Keratinocyte (primary cell): ENCODE measurements around the gene ZNF641. TPM values are rescaled to one million over a fixed set of nuclear protein-coding genes. Genes with fewer than 3 reads are reported as not detected.

ENCODE experiments used
- DNase-seq: peaks from one replicate; pipeline ENCODE4 v3.0.0-alpha.2; 2011; ENCODE audit warnings: low read depth, missing footprints, low spot score
- FAIRE-seq: peaks from 2 replicates; lab custom pipeline; 2011; peaks lifted over from hg19 to GRCh38; lab: Jason Lieb, UNC
- H2AFZ ChIP-seq: 2 replicates; pipeline ENCODE4 v1.6.0; 2012; ENCODE audit warnings: low read length, control low read depth, inconsistent platforms; ENCODE audit not compliant: control insufficient read depth
- H3K27ac ChIP-seq: 2 replicates; pipeline ENCODE4 v1.5.1; 2011; ENCODE audit warnings: low read length; ENCODE audit not compliant: control insufficient read depth, insufficient read depth
- H3K27me3 ChIP-seq: 3 replicates; pipeline ENCODE4 v1.6.0; 2011; ENCODE audit warnings: low read length; ENCODE audit not compliant: control insufficient read depth, insufficient read depth; ENCODE audit errors: extremely low read depth
- H3K36me3 ChIP-seq, 2 experiments: 2 replicates in 1 of 2; 3 replicates in 1 of 2; pipeline ENCODE4 v1.5.1; 2011; ENCODE audit warnings: low read length in 2 of 2, mild to moderate bottlenecking in 1 of 2; ENCODE audit not compliant: control insufficient read depth in 2 of 2, insufficient read depth in 2 of 2; ENCODE audit errors: extremely low read depth in 1 of 2
- H3K4me1 ChIP-seq: 3 replicates; pipeline ENCODE4 v1.5.1; 2011; ENCODE audit warnings: low read length; ENCODE audit not compliant: control insufficient read depth, insufficient read depth; ENCODE audit errors: extremely low read depth
- H3K4me2 ChIP-seq: 3 replicates; pipeline ENCODE4 v1.6.0; 2011; ENCODE audit warnings: low read depth, low read length; ENCODE audit not compliant: control insufficient read depth, insufficient read depth; ENCODE audit errors: extremely low read depth
- H3K4me3 ChIP-seq, 3 experiments: fragments of 200-600 bp in 1 of 3; sonication (generic) in 1 of 3; 2 replicates in 2 of 3; 3 replicates in 1 of 3; pipeline ENCODE4 v1.5.1; 2011 to 2016; ENCODE audit warnings: low read length in 3 of 3, mild to moderate bottlenecking in 3 of 3, control low read depth in 2 of 3, inconsistent platforms in 1 of 3, low read depth in 1 of 3, mixed read lengths in 1 of 3, mixed run types in 1 of 3, moderate library complexity in 1 of 3; ENCODE audit not compliant: control insufficient read depth in 2 of 3, insufficient read depth in 2 of 3; ENCODE audit errors: extremely low read depth in 1 of 3
- H3K79me2 ChIP-seq: 2 replicates; pipeline ENCODE4 v1.6.0; 2012; ENCODE audit warnings: low read length; ENCODE audit not compliant: control insufficient read depth, insufficient read depth
- H3K9ac ChIP-seq: 3 replicates; pipeline ENCODE4 v1.6.0; 2011; ENCODE audit warnings: low read length; ENCODE audit not compliant: control insufficient read depth, insufficient read depth; ENCODE audit errors: extremely low read depth
- H3K9me1 ChIP-seq: 3 replicates; pipeline ENCODE4 v1.6.0; 2011; ENCODE audit warnings: low read length; ENCODE audit not compliant: control insufficient read depth, insufficient read depth; ENCODE audit errors: extremely low read depth
- H3K9me3 ChIP-seq: 2 replicates; pipeline ENCODE4 v1.5.1; 2012; ENCODE audit warnings: low read depth, low read length; ENCODE audit not compliant: control insufficient read depth
- H4K20me1 ChIP-seq: 3 replicates; pipeline ENCODE4 v1.6.0; 2011; ENCODE audit warnings: low read length; ENCODE audit not compliant: control insufficient read depth, insufficient read depth; ENCODE audit errors: extremely low read depth
- EZH2 ChIP-seq: IDR thresholded peaks from one replicate; pipeline ENCODE4 v1.6.1; 2012; ENCODE audit warnings: inconsistent platforms, mild to moderate bottlenecking, low read length, moderate library complexity
- dilution Hi-C: fragments of 300-500 bp; cut with MboI; formaldehyde crosslinking; loops from one replicate; pipeline ENCODE4 v1.7.0; 2020; ENCODE audit warnings: low sequenced_read_pairs; ENCODE audit not compliant: extremely low pct_ligation_motif_present
- polyA plus RNA-seq, 5 experiments: library from polyadenylated mRNA; depleted of rRNA in 3 of 5; stranded (reverse) in 3 of 5; stranded (forward) in 1 of 5; unstranded in 1 of 5; fragments of >200 nt; gene quantifications; 1 replicate in 1 of 5; 2 replicates in 3 of 5; 3 replicates in 1 of 5; pipeline versions ENCODE4 v1.2.1 to v1.2.3, GENCODE V29; 2011 to 2012; ENCODE audit warnings: missing spikeins in 2 of 5, low read depth in 1 of 5, low replicate concordance in 1 of 5
- TF ChIP-seq, protein P1 (sequence below), 3 experiments: IDR thresholded peaks in 1 of 3; conservative IDR thresholded peaks in 1 of 3; optimal IDR thresholded peaks in 1 of 3; 2 replicates in 2 of 3; 3 replicates in 1 of 3; pipeline versions ENCODE3 to v1.5.1; 2011; ENCODE audit warnings: low read length in 3 of 3, mild to moderate bottlenecking in 3 of 3, moderate library complexity in 2 of 3, control low read depth in 1 of 3, inconsistent platforms in 1 of 3; ENCODE audit not compliant: insufficient read depth in 2 of 3; ENCODE audit errors: extremely low read depth in 1 of 3

ZNF641 gene
- polyA plus RNA-seq, 1 donor (not counting 4 experiments of a cell fraction or from before 2014, with no cell fraction given), result 6.4 TPM

DNA sequence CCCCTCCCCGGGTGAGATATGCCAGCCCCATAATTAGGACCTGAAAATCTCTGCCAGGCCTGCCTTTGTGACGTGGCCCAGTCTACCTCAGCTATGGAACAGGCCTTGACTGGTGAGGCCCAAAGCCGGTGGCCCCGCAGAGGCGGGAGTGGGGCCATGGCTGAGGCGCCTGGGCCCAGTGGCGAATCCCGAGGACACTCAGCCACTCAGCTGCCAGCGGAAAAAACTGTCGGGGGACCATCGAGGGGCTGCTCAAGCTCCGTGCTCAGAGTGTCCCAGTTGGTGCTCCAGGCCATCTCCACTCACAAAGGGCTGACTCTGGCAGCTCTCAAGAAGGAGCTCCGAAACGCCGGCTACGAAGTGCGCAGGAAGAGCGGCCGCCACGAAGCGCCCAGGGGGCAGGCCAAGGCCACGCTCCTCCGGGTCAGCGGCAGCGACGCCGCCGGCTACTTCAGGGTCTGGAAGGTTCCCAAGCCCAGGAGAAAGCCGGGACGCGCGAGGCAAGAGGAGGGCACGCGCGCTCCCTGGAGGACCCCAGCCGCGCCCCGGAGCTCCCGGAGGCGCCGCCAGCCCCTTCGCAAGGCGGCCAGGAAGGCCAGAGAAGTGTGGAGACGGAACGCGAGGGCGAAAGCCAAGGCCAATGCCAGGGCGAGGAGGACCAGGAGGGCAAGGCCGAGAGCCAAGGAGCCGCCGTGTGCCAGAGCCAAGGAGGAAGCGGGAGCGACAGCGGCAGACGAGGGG, 21.4 kb downstream of the ZNF641 start:
- FAIRE-seq (no peak), DNase-seq (no peak)
- Histone ChIP-seq H3K4me3 (no peak overlapping the region), H3K9me1 (no peaks in the 10 kb centered on the region), H3K27ac (no peak overlapping the region), H4K20me1 (no peaks in the 10 kb centered on the region), H3K9ac (no peak overlapping the region), H3K79me2 (no peaks in the 10 kb centered on the region), H3K36me3 (no peaks in the 10 kb centered on the region), H3K9me3 (no peaks in the 10 kb centered on the region), H3K4me2 (no peak overlapping the region), H2AFZ (no peak overlapping the region), H3K4me1 (no peaks in the 10 kb centered on the region), H3K27me3 (no peaks in the 10 kb centered on the region)
- no peak for TF ChIP-seq EZH2
- TF ChIP-seq, protein P1, sequence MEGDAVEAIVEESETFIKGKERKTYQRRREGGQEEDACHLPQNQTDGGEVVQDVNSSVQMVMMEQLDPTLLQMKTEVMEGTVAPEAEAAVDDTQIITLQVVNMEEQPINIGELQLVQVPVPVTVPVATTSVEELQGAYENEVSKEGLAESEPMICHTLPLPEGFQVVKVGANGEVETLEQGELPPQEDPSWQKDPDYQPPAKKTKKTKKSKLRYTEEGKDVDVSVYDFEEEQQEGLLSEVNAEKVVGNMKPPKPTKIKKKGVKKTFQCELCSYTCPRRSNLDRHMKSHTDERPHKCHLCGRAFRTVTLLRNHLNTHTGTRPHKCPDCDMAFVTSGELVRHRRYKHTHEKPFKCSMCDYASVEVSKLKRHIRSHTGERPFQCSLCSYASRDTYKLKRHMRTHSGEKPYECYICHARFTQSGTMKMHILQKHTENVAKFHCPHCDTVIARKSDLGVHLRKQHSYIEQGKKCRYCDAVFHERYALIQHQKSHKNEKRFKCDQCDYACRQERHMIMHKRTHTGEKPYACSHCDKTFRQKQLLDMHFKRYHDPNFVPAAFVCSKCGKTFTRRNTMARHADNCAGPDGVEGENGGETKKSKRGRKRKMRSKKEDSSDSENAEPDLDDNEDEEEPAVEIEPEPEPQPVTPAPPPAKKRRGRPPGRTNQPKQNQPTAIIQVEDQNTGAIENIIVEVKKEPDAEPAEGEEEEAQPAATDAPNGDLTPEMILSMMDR (optimal IDR thresholded peaks at IDR 0.05 in 1 of 3, IDR thresholded peaks at IDR 0.05 in 1 of 3, conservative IDR thresholded peaks at IDR 0.05 in 1 of 3; ENCODE audit: extremely low read depth in 1 of 3, insufficient read depth in 2 of 3, low read length in 3 of 3), result no peak
- dilution Hi-C loops, result no loop called here

DNA sequence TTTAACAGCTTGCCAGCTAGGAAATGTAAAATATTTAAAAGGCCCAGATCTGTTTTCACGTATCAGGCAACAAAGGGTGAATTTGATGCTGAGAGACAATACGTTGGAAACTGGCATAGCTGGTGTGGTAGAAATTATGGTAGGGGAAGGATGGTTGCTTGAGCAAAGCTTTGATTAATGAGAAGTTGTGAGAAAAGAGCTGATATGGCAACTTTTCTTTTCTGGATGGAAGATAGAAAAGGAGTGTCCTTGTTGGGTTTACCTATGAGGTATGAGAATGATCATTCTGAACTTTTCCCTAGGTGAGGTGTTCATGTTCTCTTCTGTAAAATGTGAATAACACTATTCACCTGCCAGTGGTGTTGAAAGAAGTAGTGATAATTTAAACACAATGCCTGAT, 34.2 kb downstream of the ZNF641 start:
- FAIRE-seq (no peak), DNase-seq (no peak)
- no peaks in the 10 kb centered on the region for H3K27me3 ChIP-seq
- H3K9me3 ChIP-seq, result no peaks in the 10 kb centered on the region
- no peaks in the 10 kb centered on the region for H4K20me1 ChIP-seq
- no peaks in the 10 kb centered on the region for H3K36me3 ChIP-seq
- no peaks in the 10 kb centered on the region for H3K79me2 ChIP-seq
- dilution Hi-C loops, result no loop called here
- TF ChIP-seq EZH2, result no peak
- TF ChIP-seq, protein P1 (optimal IDR thresholded peaks at IDR 0.05 in 1 of 3, IDR thresholded peaks at IDR 0.05 in 1 of 3, conservative IDR thresholded peaks at IDR 0.05 in 1 of 3; ENCODE audit: extremely low read depth in 1 of 3, insufficient read depth in 2 of 3, low read length in 3 of 3), result no peak
- H2AFZ ChIP-seq, result no peak overlapping the region
- H3K27ac ChIP-seq, result no peak overlapping the region
- no peak overlapping the region for H3K9ac ChIP-seq
- H3K4me3 ChIP-seq, result no peak overlapping the region
- H3K4me2 ChIP-seq, result no peak overlapping the region
- no peaks in the 10 kb centered on the region for H3K4me1 ChIP-seq
- no peaks in the 10 kb centered on the region for H3K9me1 ChIP-seq
